Duodenal mucosa (tissue), 2 donors: ENCODE measurements around the gene LSS.
A peak's percentile ranks its signal among the peaks of the same experiment; 100 is the strongest.
"Not testable (repeated sequence)": the region's sequence is repeated elsewhere in the genome, so short reads cannot be mapped to it uniquely, and the experiment has no call there.

Source experiments
- H3K27ac ChIP-seq: one replicate; pipeline ENCODE4 v1.7.0; 2013; ENCODE audit warnings: low read depth, low read length
- H3K27me3 ChIP-seq, 2 donors: one replicate each; pipeline ENCODE4 v1.7.0; 2013; ENCODE audit warnings: low read length in 2 of 2, control low read depth in 1 of 2; ENCODE audit not compliant: insufficient read depth in 2 of 2, control insufficient read depth in 1 of 2
- H3K36me3 ChIP-seq, 2 donors: one replicate each; pipeline ENCODE4 v1.7.0; 2013; ENCODE audit warnings: low read length in 2 of 2, control low read depth in 1 of 2; ENCODE audit not compliant: insufficient read depth in 2 of 2, control insufficient read depth in 1 of 2
- H3K4me1 ChIP-seq, 2 donors: one replicate each; pipeline ENCODE4 v1.7.0; 2013; ENCODE audit warnings: low read length in 2 of 2, control low read depth in 1 of 2; ENCODE audit not compliant: insufficient read depth in 2 of 2, control insufficient read depth in 1 of 2
- H3K4me3 ChIP-seq, 2 donors: one replicate each; pipeline ENCODE4 v1.7.0; 2013; ENCODE audit warnings: low read length in 2 of 2, low read depth in 1 of 2
- H3K9ac ChIP-seq, 2 donors: one replicate each; pipeline ENCODE4 v1.7.0; 2013; ENCODE audit warnings: low read length in 2 of 2, low read depth in 1 of 2
- H3K9me3 ChIP-seq, 2 donors: one replicate each; pipeline ENCODE4 v1.7.0; 2013; ENCODE audit warnings: low read length in 2 of 2, control low read depth in 1 of 2; ENCODE audit not compliant: control insufficient read depth in 1 of 2

LSS gene

GRCh38 chr21:46152927-46153246 lies 75.7 kb downstream of the LSS start:
- no peaks in the 10 kb centered on the region for H3K36me3 ChIP-seq
- no peak overlapping the region for H3K27ac ChIP-seq
- peak overlapping the region; percentile 40 for H3K4me3 ChIP-seq
- H3K9me3 ChIP-seq: no peaks in the 10 kb centered on the region
- no peaks in the 10 kb centered on the region for H3K27me3 ChIP-seq
- peaks cover 8 to 9% of the 10 kb centered on the region in 2 donors for H3K4me1 ChIP-seq
- H3K9ac ChIP-seq: peak overlapping the region in 1 of 2 donors; percentile 18

- Histone ChIP-seq H3K27me3 (no peaks in the 10 kb centered on the region), H3K27ac (no peak overlapping the region), H3K4me3 (no peak overlapping the region), H3K4me1 (peaks cover 8 to 9% of the 10 kb centered on the region in 2 donors), H3K36me3 (no peaks in the 10 kb centered on the region), H3K9me3 (no peaks in the 10 kb centered on the region), H3K9ac (no peak overlapping the region)
Observed at GRCh38 chr21:46151989-46152926, 76.3 kb downstream of the LSS start.

GRCh38 chr21:46151261-46151988 lies 77.1 kb downstream of the LSS start:
- H3K9ac ChIP-seq: no peak overlapping the region
- no peaks in the 10 kb centered on the region for H3K27me3 ChIP-seq
- H3K36me3 ChIP-seq: no peaks in the 10 kb centered on the region
- H3K27ac ChIP-seq: no peak overlapping the region
- H3K4me1 ChIP-seq: peaks cover 8 to 9% of the 10 kb centered on the region in 2 donors
- H3K4me3 ChIP-seq: no peak overlapping the region
- H3K9me3 ChIP-seq: no peaks in the 10 kb centered on the region

GRCh38 chr21:46150491-46151121 lies 78.0 kb downstream of the LSS start:
- no peak overlapping the region for H3K9ac ChIP-seq
- no peak overlapping the region for H3K4me3 ChIP-seq
- no peaks in the 10 kb centered on the region for H3K9me3 ChIP-seq

GRCh38 chr21:46150073-46150472 lies 78.5 kb downstream of the LSS start:
- Histone ChIP-seq H3K36me3 (no peaks in the 10 kb centered on the region), H3K27me3 (no peaks in the 10 kb centered on the region), H3K9me3 (no peaks in the 10 kb centered on the region), H3K27ac (no peak overlapping the region), H3K4me3 (no peak overlapping the region), H3K4me1 (peaks cover 8 to 9% of the 10 kb centered on the region in 2 donors), H3K9ac (no peak overlapping the region)

More at GRCh38 chr21:46150491-46151121, 78.0 kb downstream of the LSS start:
- Histone ChIP-seq H3K4me1 (peaks cover 8 to 9% of the 10 kb centered on the region in 2 donors), H3K27me3 (no peaks in the 10 kb centered on the region), H3K27ac (no peak overlapping the region), H3K36me3 (no peaks in the 10 kb centered on the region)

- Histone ChIP-seq H3K27me3 (no peaks in the 10 kb centered on the region), H3K4me1 (peaks cover 8 to 9% of the 10 kb centered on the region in 2 donors), H3K9me3 (no peaks in the 10 kb centered on the region), H3K4me3 (no peak overlapping the region), H3K27ac (no peak overlapping the region), H3K9ac (no peak overlapping the region), H3K36me3 (no peaks in the 10 kb centered on the region)
Observed at GRCh38 chr21:46149205-46149901, 79.2 kb downstream of the LSS start.

GRCh38 chr21:46148106-46148505 lies 80.5 kb downstream of the LSS start:
- H3K4me3 ChIP-seq: no peak overlapping the region
- peaks cover 4% of the 10 kb centered on the region in 2 donors for H3K4me1 ChIP-seq
- H3K27me3 ChIP-seq: no peaks in the 10 kb centered on the region
- H3K9me3 ChIP-seq: no peaks in the 10 kb centered on the region
- H3K27ac ChIP-seq: no peak overlapping the region
- H3K36me3 ChIP-seq: no peaks in the 10 kb centered on the region
- no peak overlapping the region for H3K9ac ChIP-seq

GRCh38 chr21:46147429-46147828 lies 81.1 kb downstream of the LSS start:
- H3K9me3 ChIP-seq, H3K27me3 ChIP-seq, H3K4me3 ChIP-seq, H3K9ac ChIP-seq, H3K27ac ChIP-seq, H3K4me1 ChIP-seq, H3K36me3 ChIP-seq: not testable (repeated sequence)

- no peaks in the 10 kb centered on the region for H3K36me3 ChIP-seq
- no peak overlapping the region for H3K4me3 ChIP-seq
- H3K27me3 ChIP-seq: no peaks in the 10 kb centered on the region
- H3K4me1 ChIP-seq: no peaks in the 10 kb centered on the region
- H3K9ac ChIP-seq: no peak overlapping the region
- H3K9me3 ChIP-seq: no peaks in the 10 kb centered on the region
- no peak overlapping the region for H3K27ac ChIP-seq
Observed at GRCh38 chr21:46146856-46147255, 81.7 kb downstream of the LSS start.
